PFSK-1 (cell line): ENCODE data around the gene DEPDC4.

Source experiments
- FOXP2 ChIP-seq: optimal IDR thresholded peaks from 2 replicates; pipeline ENCODE3; 2011; ENCODE audit warnings: borderline replicate concordance, control low read depth, inconsistent platforms; ENCODE audit not compliant: insufficient read depth; ENCODE audit errors: extremely low read length, extremely low read depth
- POLR2AphosphoS5 ChIP-seq: IDR thresholded peaks from 2 replicates; pipeline ENCODE4 v1.6.1; 2012; ENCODE audit warnings: low read depth, mild to moderate bottlenecking, control low read depth, low read length, moderate library complexity
- REST ChIP-seq, 2 experiments: IDR thresholded peaks; 2 replicates each; pipeline versions ENCODE4 v1.6.1 to v1.8.0; 2011 to 2012; ENCODE audit warnings: low read depth in 2 of 2, low read length in 2 of 2, control low read depth in 1 of 2, inconsistent platforms in 1 of 2, mild to moderate bottlenecking in 1 of 2, moderate library complexity in 1 of 2; ENCODE audit not compliant: insufficient read depth in 1 of 2
- SIN3A ChIP-seq: IDR thresholded peaks from 2 replicates; pipeline ENCODE4 v1.6.1; 2012; ENCODE audit warnings: mild to moderate bottlenecking, low read length, moderate library complexity, borderline replicate concordance; ENCODE audit not compliant: insufficient read depth
- TAF1 ChIP-seq: IDR thresholded peaks from 2 replicates; pipeline ENCODE4 v1.6.1; 2012; ENCODE audit warnings: low read length, control low read depth, borderline replicate concordance; ENCODE audit not compliant: insufficient read depth

DNA sequence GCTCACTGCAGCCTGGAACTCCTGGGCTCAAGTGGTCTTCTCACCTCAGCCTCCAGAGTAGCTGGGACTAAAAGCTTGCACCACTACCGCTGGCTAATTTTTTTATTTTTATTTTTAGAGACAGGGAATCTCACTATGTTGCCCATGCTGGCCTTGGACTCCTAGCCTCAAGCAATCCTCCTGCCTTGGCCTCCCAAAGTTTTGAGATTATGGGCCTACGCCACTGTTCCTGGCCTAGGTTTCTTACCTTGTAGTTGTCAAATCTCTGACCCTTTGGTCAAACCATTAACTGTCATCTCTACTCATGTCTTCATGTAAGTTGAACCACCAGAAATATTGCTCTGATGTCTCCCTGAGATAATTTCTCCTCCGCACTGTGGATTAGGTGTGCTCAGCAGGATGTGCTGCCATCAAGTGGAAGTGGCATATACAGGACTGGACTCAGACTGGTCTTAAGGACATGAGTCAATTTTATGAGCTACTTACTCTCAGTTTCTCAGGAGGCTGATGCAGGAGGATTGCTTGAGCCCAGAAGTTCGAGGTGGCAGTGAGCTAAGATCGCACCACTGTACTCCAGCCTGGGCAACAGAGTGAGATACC is 37.7 kb downstream of the DEPDC4 start:
- TF ChIP-seq SIN3A, result no peak
- TF ChIP-seq POLR2AphosphoS5, result no peak
- no peak for TF ChIP-seq REST (IDR thresholded peaks at IDR 0.05; ENCODE audit: insufficient read depth in 1 of 2, low read depth in 2 of 2, low read length in 2 of 2)
- no peak for TF ChIP-seq TAF1
- TF ChIP-seq FOXP2, result no peak
